ENCODE results near the gene PTPRS. TPM values are rescaled to one million over a fixed set of nuclear protein-coding genes. Genes with fewer than 3 reads are reported as not detected.

PTPRS gene
- total and polyA plus RNA-seq, 9 of the 15 experiments (the other 6 are each of a cell fraction or from before 2014, with no cell fraction given): 1.1 to 49.4 (median 14.1) TPM

- Histone ChIP-seq H3K27me3 (ENCODE audit: control insufficient read depth in 2 of 2, insufficient read depth in 2 of 2, low read length in 2 of 2) (peaks cover 18 to 43% of the 10 kb centered on the region in 2 experiments), H3K4me3 (no peak overlapping the region), H3K36me3 (ENCODE audit: control insufficient read depth, insufficient read depth, low read length) (no peaks in the 10 kb centered on the region), H3K79me2 (ENCODE audit: control insufficient read depth, insufficient read depth, low read length) (no peaks in the 10 kb centered on the region), H3K9ac (ENCODE audit: insufficient read depth in 1 of 2, low read depth in 2 of 2, low read length in 2 of 2) (no peak overlapping the region; a peak in 1 of 4 replicates), H2AFZ (ENCODE audit: low read depth, low read length) (no peak overlapping the region), H3K9me1 (ENCODE audit: control insufficient read depth, insufficient read depth, low read length) (no peaks in the 10 kb centered on the region), H3K4me1 (replicated peaks in 1 of 2; ENCODE audit: control insufficient read depth in 2 of 2, insufficient read depth in 2 of 2, low read length in 2 of 2) (peaks cover 0 to 43% of the 10 kb centered on the region in 2 experiments; a peak in 4 of 5 replicates), H3K9me3 (replicated peaks; ENCODE audit: control insufficient read depth, insufficient read depth, low read depth, low read length) (no peaks in the 10 kb centered on the region), H3K27ac (ENCODE audit: extremely low read depth, low read depth, low read length) (no peak overlapping the region), H4K20me1 (replicated peaks; ENCODE audit: control insufficient read depth, insufficient read depth, low read length) (peaks cover 6% of the 10 kb centered on the region; the same call in 1 of the 2 replicates), H3K4me2 (ENCODE audit: insufficient read depth, low read length) (no peak overlapping the region)
- WGBS (ENCODE audit: insufficient coverage, low coverage, missing lambda C conversion rate): 6% methylated on average over 14 of the region's 15 CpGs
- intact Hi-C loops (cut with micrococcal nuclease): no loop called here
- TF ChIP-seq PURB (CRISPR knock-in tag; IDR thresholded peaks at IDR 0.05; ENCODE audit: low read depth) (no peak), SAFB2 (IDR thresholded peaks at IDR 0.05; ENCODE audit: borderline replicate concordance, low read depth, low read length, severe bottlenecking) (no peak), TEAD4 (IDR thresholded peaks at IDR 0.05; ENCODE audit: low read length) (no peak), TEAD4 (CRISPR knock-in tag; IDR thresholded peaks at IDR 0.05; ENCODE audit: borderline replicate concordance) (no peak), ZNF133 (CRISPR knock-in tag; IDR thresholded peaks at IDR 0.05) (no peak), ZNF695 (CRISPR knock-in tag; IDR thresholded peaks at IDR 0.05) (no peak), IFI16 (CRISPR knock-in tag; IDR thresholded peaks at IDR 0.05) (no peak), SOX6 (IDR thresholded peaks at IDR 0.05) (no peak)
- TF ChIP-seq, protein P1, sequence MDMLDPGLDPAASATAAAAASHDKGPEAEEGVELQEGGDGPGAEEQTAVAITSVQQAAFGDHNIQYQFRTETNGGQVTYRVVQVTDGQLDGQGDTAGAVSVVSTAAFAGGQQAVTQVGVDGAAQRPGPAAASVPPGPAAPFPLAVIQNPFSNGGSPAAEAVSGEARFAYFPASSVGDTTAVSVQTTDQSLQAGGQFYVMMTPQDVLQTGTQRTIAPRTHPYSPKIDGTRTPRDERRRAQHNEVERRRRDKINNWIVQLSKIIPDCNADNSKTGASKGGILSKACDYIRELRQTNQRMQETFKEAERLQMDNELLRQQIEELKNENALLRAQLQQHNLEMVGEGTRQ (CRISPR knock-in tag; IDR thresholded peaks at IDR 0.05): no peak
- ChIA-PET CTCF (ENCODE audit: low intra/inter-chr PET ratio) (no interaction called here), POLR2A (no interaction called here)
- FAIRE-seq (no peak), DNase-seq (ENCODE audit: extremely low read depth in 1 of 4, low spot score in 3 of 4) (no peak), ATAC-seq (no peak)
- in situ Hi-C loops (cut with MboI): no loop called here
- BruUV-seq (replicated peaks): no TSS peak
Measured at GRCh38 chr19:5335593-5335992, 5.0 kb downstream of the PTPRS start.

Data from K562 (cell line).